ENCODE results near the gene RAB9B. TPM values are rescaled to one million over a fixed set of nuclear protein-coding genes. Genes with fewer than 3 reads are reported as not detected.
"Not testable (repeated sequence)": the region's sequence is repeated elsewhere in the genome, so short reads cannot be mapped to it uniquely, and the experiment has no call there.

Gene RAB9B
- total and polyA plus RNA-seq, 2 donors (not counting 1 experiment from before 2014, with no cell fraction given) = 0.50 to 0.90 TPM

GRCh38 chrX:103825881-103826280 lies 6.2 kb downstream of the RAB9B start:
- Histone ChIP-seq H3K9me3 (ENCODE audit: control insufficient read depth, insufficient read depth, low read depth, low read length) (no peaks in the 10 kb centered on the region), H3K36me3 (ENCODE audit: control insufficient read depth, insufficient read depth, low read length) (no peaks in the 10 kb centered on the region), H3K27me3 (ENCODE audit: control insufficient read depth, insufficient read depth, low read length) (no peaks in the 10 kb centered on the region), H4K20me1 (ENCODE audit: control insufficient read depth, extremely low read depth, insufficient read depth, low read length) (no peaks in the 10 kb centered on the region), H2AFZ (ENCODE audit: low read length) (no peak overlapping the region), H3K79me2 (ENCODE audit: control insufficient read depth, insufficient read depth, low read length) (no peaks in the 10 kb centered on the region), H3K4me1 (ENCODE audit: control insufficient read depth, extremely low read depth, insufficient read depth, low read length) (no peaks in the 10 kb centered on the region), H3K27ac (ENCODE audit: insufficient read depth, low read length) (no peak overlapping the region), H3K9ac (ENCODE audit: insufficient read depth, low read length) (no peak overlapping the region), H3K4me3 (replicated peaks in 1 of 4; ENCODE audit: control extremely low read depth in 1 of 4, insufficient read depth in 1 of 4, low read depth in 3 of 4, low read length in 4 of 4) (no peak overlapping the region), H3K4me2 (ENCODE audit: extremely low read depth, insufficient read depth, low read length) (no peak overlapping the region)
- TF ChIP-seq EZH2 (IDR thresholded peaks at IDR 0.05; ENCODE audit: low read length, missing control alignments) = no peak
- DNase-seq (ENCODE audit: low read depth in 2 of 2) = no peak

DNA sequence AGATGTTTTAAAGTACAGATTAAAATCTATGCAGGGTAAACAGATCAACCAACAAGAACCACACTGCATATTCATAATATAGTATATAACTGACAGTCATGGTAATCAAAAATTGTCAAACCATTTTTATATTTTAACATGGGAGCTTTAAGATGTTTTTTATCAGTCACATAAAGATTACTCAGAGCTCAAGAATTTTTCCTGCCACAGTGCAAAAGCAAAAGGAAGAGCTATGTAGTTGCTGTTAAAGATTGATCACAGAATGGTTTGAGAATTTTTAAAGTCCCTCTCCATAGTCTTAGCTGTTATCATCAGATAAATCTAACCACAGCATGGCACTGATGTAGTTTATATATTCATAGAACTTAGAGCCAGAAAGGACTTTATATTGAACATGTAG lies 8.5 kb downstream of the RAB9B start:
- Histone ChIP-seq H3K36me3 (ENCODE audit: control insufficient read depth, insufficient read depth, low read length) (no peaks in the 10 kb centered on the region), H3K4me2 (ENCODE audit: extremely low read depth, insufficient read depth, low read length) (no peak overlapping the region), H3K4me3 (replicated peaks in 1 of 4; ENCODE audit: control extremely low read depth in 1 of 4, insufficient read depth in 1 of 4, low read depth in 3 of 4, low read length in 4 of 4) (no peak overlapping the region), H2AFZ (ENCODE audit: low read length) (no peak overlapping the region), H3K9me3 (ENCODE audit: control insufficient read depth, insufficient read depth, low read depth, low read length) (no peaks in the 10 kb centered on the region), H3K79me2 (ENCODE audit: control insufficient read depth, insufficient read depth, low read length) (no peaks in the 10 kb centered on the region), H4K20me1 (ENCODE audit: control insufficient read depth, extremely low read depth, insufficient read depth, low read length) (no peaks in the 10 kb centered on the region), H3K27me3 (ENCODE audit: control insufficient read depth, insufficient read depth, low read length) (no peaks in the 10 kb centered on the region), H3K4me1 (ENCODE audit: control insufficient read depth, extremely low read depth, insufficient read depth, low read length) (no peaks in the 10 kb centered on the region), H3K27ac (ENCODE audit: insufficient read depth, low read length) (no peak overlapping the region), H3K9ac (ENCODE audit: insufficient read depth, low read length) (no peak overlapping the region)
- peak in 1 of 2 donors; percentile 41 for DNase-seq (ENCODE audit: low read depth in 2 of 2)
- TF ChIP-seq EZH2 (IDR thresholded peaks at IDR 0.05; ENCODE audit: low read length, missing control alignments) = no peak
- TF ChIP-seq, protein P1, sequence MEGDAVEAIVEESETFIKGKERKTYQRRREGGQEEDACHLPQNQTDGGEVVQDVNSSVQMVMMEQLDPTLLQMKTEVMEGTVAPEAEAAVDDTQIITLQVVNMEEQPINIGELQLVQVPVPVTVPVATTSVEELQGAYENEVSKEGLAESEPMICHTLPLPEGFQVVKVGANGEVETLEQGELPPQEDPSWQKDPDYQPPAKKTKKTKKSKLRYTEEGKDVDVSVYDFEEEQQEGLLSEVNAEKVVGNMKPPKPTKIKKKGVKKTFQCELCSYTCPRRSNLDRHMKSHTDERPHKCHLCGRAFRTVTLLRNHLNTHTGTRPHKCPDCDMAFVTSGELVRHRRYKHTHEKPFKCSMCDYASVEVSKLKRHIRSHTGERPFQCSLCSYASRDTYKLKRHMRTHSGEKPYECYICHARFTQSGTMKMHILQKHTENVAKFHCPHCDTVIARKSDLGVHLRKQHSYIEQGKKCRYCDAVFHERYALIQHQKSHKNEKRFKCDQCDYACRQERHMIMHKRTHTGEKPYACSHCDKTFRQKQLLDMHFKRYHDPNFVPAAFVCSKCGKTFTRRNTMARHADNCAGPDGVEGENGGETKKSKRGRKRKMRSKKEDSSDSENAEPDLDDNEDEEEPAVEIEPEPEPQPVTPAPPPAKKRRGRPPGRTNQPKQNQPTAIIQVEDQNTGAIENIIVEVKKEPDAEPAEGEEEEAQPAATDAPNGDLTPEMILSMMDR (conservative IDR thresholded peaks at IDR 0.05 in 1 of 2, IDR thresholded peaks at IDR 0.05 in 1 of 2; ENCODE audit: low read depth in 1 of 2, low read length in 2 of 2) = no peak

DNA sequence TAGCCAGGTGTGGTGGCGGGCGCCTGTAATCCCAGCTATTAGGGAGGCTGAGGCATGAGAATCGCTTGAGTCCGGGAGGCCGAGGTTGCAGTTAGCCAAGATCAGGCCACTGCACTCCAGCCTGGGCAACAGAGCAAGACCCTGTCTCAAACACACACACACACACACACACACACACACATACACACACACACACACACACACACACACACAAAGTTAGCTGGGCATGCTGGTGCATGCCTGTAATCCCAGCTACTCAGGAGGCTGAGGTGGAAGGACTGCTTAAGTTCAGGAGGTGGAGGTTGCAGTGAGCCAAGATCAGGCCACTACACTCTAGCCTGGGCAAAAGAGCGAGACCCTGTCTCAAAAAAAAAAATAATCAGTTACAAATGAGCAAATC lies 11.3 kb downstream of the RAB9B start:
- DNase-seq (ENCODE audit: low read depth in 2 of 2); H3K36me3 ChIP-seq (ENCODE audit: control insufficient read depth, insufficient read depth, low read length); H2AFZ ChIP-seq (ENCODE audit: low read length); H3K27me3 ChIP-seq (ENCODE audit: control insufficient read depth, insufficient read depth, low read length); H3K9ac ChIP-seq (ENCODE audit: insufficient read depth, low read length); H3K79me2 ChIP-seq (ENCODE audit: control insufficient read depth, insufficient read depth, low read length); H3K4me1 ChIP-seq (ENCODE audit: control insufficient read depth, extremely low read depth, insufficient read depth, low read length); H3K27ac ChIP-seq (ENCODE audit: insufficient read depth, low read length); H3K4me2 ChIP-seq (ENCODE audit: extremely low read depth, insufficient read depth, low read length); H4K20me1 ChIP-seq (ENCODE audit: control insufficient read depth, extremely low read depth, insufficient read depth, low read length); H3K4me3 ChIP-seq (replicated peaks in 1 of 4; ENCODE audit: control extremely low read depth in 1 of 4, insufficient read depth in 1 of 4, low read depth in 3 of 4, low read length in 4 of 4); H3K9me3 ChIP-seq (ENCODE audit: control insufficient read depth, insufficient read depth, low read depth, low read length): not testable (repeated sequence)

- DNase-seq (ENCODE audit: low read depth in 2 of 2) = peak in 1 of 2 donors; percentile 27
- H2AFZ ChIP-seq (ENCODE audit: low read length) = no peak overlapping the region
- H3K4me1 ChIP-seq (ENCODE audit: control insufficient read depth, extremely low read depth, insufficient read depth, low read length) = no peaks in the 10 kb centered on the region
- H3K9me3 ChIP-seq (ENCODE audit: control insufficient read depth, insufficient read depth, low read depth, low read length) = no peaks in the 10 kb centered on the region
- H3K79me2 ChIP-seq (ENCODE audit: control insufficient read depth, insufficient read depth, low read length) = no peaks in the 10 kb centered on the region
- no peak overlapping the region for H3K9ac ChIP-seq (ENCODE audit: insufficient read depth, low read length)
- H3K4me3 ChIP-seq (replicated peaks in 1 of 4; ENCODE audit: control extremely low read depth in 1 of 4, insufficient read depth in 1 of 4, low read depth in 3 of 4, low read length in 4 of 4) = no peak overlapping the region
- no peaks in the 10 kb centered on the region for H3K36me3 ChIP-seq (ENCODE audit: control insufficient read depth, insufficient read depth, low read length)
- H3K27me3 ChIP-seq (ENCODE audit: control insufficient read depth, insufficient read depth, low read length) = no peaks in the 10 kb centered on the region
- TF ChIP-seq EZH2 (IDR thresholded peaks at IDR 0.05; ENCODE audit: low read length, missing control alignments) = no peak
- TF ChIP-seq, protein P1 (conservative IDR thresholded peaks at IDR 0.05 in 1 of 2, IDR thresholded peaks at IDR 0.05 in 1 of 2; ENCODE audit: low read depth in 1 of 2, low read length in 2 of 2) = no peak
- H4K20me1 ChIP-seq (ENCODE audit: control insufficient read depth, extremely low read depth, insufficient read depth, low read length) = no peaks in the 10 kb centered on the region
- H3K27ac ChIP-seq (ENCODE audit: insufficient read depth, low read length) = no peak overlapping the region
- H3K4me2 ChIP-seq (ENCODE audit: extremely low read depth, insufficient read depth, low read length) = no peak overlapping the region
Observed at GRCh38 chrX:103818842-103819619, 13.0 kb downstream of the RAB9B start.
